Type B pancreatic cell (in vitro differentiated cells): ENCODE measurements around the gene RBM3. TPM values are rescaled to one million over a fixed set of nuclear protein-coding genes. Genes with fewer than 3 reads are reported as not detected.
"Not testable (repeated sequence)": the region's sequence is repeated elsewhere in the genome, so short reads cannot be mapped to it uniquely, and the experiment has no call there.

Experiments used
- DNase-seq: peaks from one replicate; pipeline ENCODE4 v3.0.0; 2021; ENCODE audit warnings: mixed read lengths; ENCODE audit not compliant: unreplicated experiment; ENCODE audit errors: extremely low spot score
- H3K27ac Mint-ChIP-seq: 2 replicates; pipeline ENCODE4 v1.8.0; 2021; ENCODE audit warnings: mild to moderate bottlenecking, mixed read lengths
- H3K27me3 Mint-ChIP-seq: 2 replicates; pipeline ENCODE4 v1.8.0; 2021; ENCODE audit warnings: mixed read lengths
- H3K36me3 Mint-ChIP-seq: 2 replicates; pipeline ENCODE4 v1.8.0; 2021; ENCODE audit warnings: mixed read lengths
- H3K4me1 Mint-ChIP-seq: one replicate; pipeline ENCODE4 v1.8.0; 2021; ENCODE audit warnings: mixed read lengths; ENCODE audit not compliant: unreplicated experiment
- H3K4me3 Mint-ChIP-seq: 2 replicates; pipeline ENCODE4 v1.8.0; 2021; ENCODE audit warnings: mild to moderate bottlenecking, mixed read lengths
- H3K9me3 Mint-ChIP-seq: 2 replicates; pipeline ENCODE4 v1.8.0; 2021; ENCODE audit warnings: mixed read lengths
- total RNA-seq: library from RNA; stranded (reverse); gene quantifications from 2 replicates; pipeline ENCODE4 v1.2.1, GENCODE V29; 2021; ENCODE audit warnings: low replicate concordance
- TF ChIP-seq, protein P1 (sequence below): fragments of 200-600 bp; sonication (generic); conservative IDR thresholded peaks from 2 replicates; pipeline ENCODE4 v1.5.0; 2021; ENCODE audit warnings: antibody characterized with exemption, mild to moderate bottlenecking

Gene RBM3
- total RNA-seq, 1 donor from 2014 or later, result 131 TPM

GRCh38 chrX:48541140-48541814 is 33.0 kb upstream of the RBM3 start:
- Mint-ChIP-seq H3K9me3 (no peaks in the 10 kb centered on the region), H3K27ac (no peak overlapping the region), H3K4me1 (peaks cover 6% of the 10 kb centered on the region), H3K36me3 (peaks cover 9% of the 10 kb centered on the region), H3K27me3 (no peaks in the 10 kb centered on the region), H3K4me3 (no peak overlapping the region)
- TF ChIP-seq, protein P1, sequence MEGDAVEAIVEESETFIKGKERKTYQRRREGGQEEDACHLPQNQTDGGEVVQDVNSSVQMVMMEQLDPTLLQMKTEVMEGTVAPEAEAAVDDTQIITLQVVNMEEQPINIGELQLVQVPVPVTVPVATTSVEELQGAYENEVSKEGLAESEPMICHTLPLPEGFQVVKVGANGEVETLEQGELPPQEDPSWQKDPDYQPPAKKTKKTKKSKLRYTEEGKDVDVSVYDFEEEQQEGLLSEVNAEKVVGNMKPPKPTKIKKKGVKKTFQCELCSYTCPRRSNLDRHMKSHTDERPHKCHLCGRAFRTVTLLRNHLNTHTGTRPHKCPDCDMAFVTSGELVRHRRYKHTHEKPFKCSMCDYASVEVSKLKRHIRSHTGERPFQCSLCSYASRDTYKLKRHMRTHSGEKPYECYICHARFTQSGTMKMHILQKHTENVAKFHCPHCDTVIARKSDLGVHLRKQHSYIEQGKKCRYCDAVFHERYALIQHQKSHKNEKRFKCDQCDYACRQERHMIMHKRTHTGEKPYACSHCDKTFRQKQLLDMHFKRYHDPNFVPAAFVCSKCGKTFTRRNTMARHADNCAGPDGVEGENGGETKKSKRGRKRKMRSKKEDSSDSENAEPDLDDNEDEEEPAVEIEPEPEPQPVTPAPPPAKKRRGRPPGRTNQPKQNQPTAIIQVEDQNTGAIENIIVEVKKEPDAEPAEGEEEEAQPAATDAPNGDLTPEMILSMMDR, result no peak
- no peak for DNase-seq

- H3K36me3 Mint-ChIP-seq, result peaks cover 21% of the 10 kb centered on the region
- no peaks in the 10 kb centered on the region for H3K27me3 Mint-ChIP-seq
- no peak overlapping the region for H3K4me3 Mint-ChIP-seq
- no peak overlapping the region for H3K27ac Mint-ChIP-seq
- TF ChIP-seq, protein P1, result no peak
- H3K9me3 Mint-ChIP-seq, result no peaks in the 10 kb centered on the region
- no peaks in the 10 kb centered on the region for H3K4me1 Mint-ChIP-seq
- DNase-seq, result no peak
These were observed 25.4 kb upstream of the RBM3 start for GRCh38 chrX:48548871-48549270.

DNA sequence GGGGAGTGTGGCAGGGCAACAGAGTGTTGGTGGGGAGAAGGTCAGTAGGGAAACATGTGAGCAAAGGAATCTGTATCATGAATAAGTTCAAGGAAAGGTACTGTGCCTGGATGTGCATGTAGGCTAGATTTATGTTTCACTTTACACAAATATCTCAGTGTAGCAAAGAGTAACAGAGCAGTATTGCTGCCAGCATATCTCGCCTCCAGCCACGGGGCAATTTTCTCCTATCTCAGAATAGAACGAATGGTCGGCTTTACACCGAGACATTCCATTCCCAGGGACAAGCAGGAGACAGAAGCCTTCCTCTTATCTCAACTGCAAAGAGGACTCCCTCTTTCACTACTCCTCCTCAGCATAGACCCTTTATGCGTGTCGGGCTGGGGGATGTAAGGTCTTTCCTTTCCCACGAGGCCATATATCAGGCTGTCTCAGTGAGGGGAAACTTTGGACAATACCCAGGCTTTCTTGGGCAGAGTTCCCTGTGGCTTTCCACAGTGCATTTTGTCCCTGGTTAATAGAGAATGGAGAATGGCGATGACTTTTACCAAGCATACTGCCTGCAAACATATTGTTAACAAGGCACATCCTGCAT is 18.5 kb upstream of the RBM3 start:
- not testable (repeated sequence) for H3K4me1 Mint-ChIP-seq, DNase-seq, H3K4me3 Mint-ChIP-seq, H3K27ac Mint-ChIP-seq, H3K9me3 Mint-ChIP-seq, H3K27me3 Mint-ChIP-seq, H3K36me3 Mint-ChIP-seq

DNA sequence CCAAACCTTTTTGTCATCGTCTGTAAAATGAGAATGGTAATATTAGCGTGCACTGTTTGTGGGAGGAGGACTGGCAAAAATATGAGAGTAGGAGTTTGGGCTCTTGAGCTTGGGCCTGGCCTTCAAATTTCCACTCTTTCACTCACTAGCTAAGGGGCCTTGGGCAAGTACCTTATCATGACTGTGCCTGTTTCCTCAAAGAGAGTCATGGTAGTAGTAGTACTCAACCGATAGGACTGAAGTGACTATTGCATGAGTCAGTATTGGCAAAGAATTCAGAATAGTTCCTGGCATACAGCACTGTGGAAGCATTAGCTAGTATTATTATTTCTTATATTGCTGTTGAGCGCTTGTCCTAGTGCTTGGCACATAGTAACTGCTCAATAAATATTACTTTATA is 16.0 kb upstream of the RBM3 start:
- Mint-ChIP-seq H3K36me3 (peaks cover 6% of the 10 kb centered on the region), H3K27ac (no peak overlapping the region), H3K9me3 (no peaks in the 10 kb centered on the region), H3K4me3 (no peak overlapping the region), H3K4me1 (no peaks in the 10 kb centered on the region), H3K27me3 (no peaks in the 10 kb centered on the region)
- TF ChIP-seq, protein P1, result no peak
- no peak for DNase-seq

DNA sequence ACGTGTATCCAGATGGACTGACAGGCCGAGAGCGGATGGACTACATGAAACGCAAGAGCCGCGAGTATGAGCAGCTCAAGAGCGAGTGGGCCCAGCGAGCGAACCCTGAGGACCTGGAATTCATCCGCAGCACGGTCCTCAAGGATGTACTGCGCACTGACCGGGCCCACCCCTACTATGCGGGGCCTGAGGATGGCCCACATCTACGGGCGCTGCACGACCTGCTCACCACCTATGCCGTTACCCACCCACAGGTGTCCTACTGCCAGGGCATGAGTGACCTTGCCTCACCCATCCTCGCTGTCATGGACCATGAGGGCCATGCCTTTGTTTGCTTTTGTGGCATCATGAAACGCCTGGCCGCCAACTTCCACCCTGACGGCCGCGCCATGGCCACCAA is 14.6 kb upstream of the RBM3 start:
- H3K27me3 Mint-ChIP-seq, result no peaks in the 10 kb centered on the region
- H3K9me3 Mint-ChIP-seq, result no peaks in the 10 kb centered on the region
- H3K27ac Mint-ChIP-seq, result no peak overlapping the region
- no peak overlapping the region for H3K4me3 Mint-ChIP-seq
- H3K4me1 Mint-ChIP-seq, result no peaks in the 10 kb centered on the region
- H3K36me3 Mint-ChIP-seq, result peaks cover 3% of the 10 kb centered on the region
- no peak for DNase-seq
- TF ChIP-seq, protein P1, result no peak

DNA sequence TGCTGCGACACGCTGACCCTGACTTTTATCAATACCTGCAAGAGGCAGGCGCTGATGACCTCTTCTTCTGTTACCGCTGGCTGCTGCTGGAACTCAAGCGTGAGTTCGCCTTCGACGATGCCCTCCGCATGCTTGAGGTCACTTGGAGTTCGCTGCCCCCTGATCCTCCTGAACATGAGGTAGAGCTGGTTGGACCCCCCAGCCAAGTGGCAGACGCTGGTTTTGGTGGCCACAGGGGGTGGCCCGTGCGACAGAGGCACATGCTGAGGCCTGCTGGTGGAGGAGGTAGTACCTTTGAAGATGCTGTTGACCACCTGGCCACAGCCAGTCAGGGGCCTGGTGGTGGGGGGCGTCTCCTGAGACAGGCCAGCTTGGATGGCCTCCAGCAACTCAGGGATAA is 14.2 kb upstream of the RBM3 start:
- no peak overlapping the region for H3K27ac Mint-ChIP-seq
- TF ChIP-seq, protein P1, result no peak
- no peaks in the 10 kb centered on the region for H3K4me1 Mint-ChIP-seq
- H3K9me3 Mint-ChIP-seq, result no peaks in the 10 kb centered on the region
- no peak for DNase-seq
- H3K27me3 Mint-ChIP-seq, result no peaks in the 10 kb centered on the region
- no peaks in the 10 kb centered on the region for H3K36me3 Mint-ChIP-seq
- H3K4me3 Mint-ChIP-seq, result no peak overlapping the region
